ENCODE data around the gene UBE2O. TPM values are rescaled to one million over a fixed set of nuclear protein-coding genes. Genes with fewer than 3 reads are reported as not detected.

Gene UBE2O
- total RNA-seq (10 to 100 TPM; 42.5 to 43.7 TPM), polyA plus RNA-seq (10 to 100 TPM in 1 of 2 donors, 1 to 10 TPM in 1; 4.5 to 14.6 TPM)

GRCh38 chr17:76452660-76453430 is at the start of gene UBE2O:
UBE2O (minus strand) TSS chr17:76453152; CDS start chr17:76453141, 11 bp downstream.
- DNase-seq = peak; percentile 93 to 95 (median 94)
- Mint-ChIP-seq H3K36me3 (no peaks in the 10 kb centered on the region), H3K4me3 (peak within 1 kb of the TSS; percentile 83 to 92 (median 87)), H3K4me1 (peaks cover 17 to 44% (median 29%) of the 10 kb centered on the region in 4 donors), H3K27ac (peak within 1 kb of the TSS; percentile 77 to 99 (median 96)), H3K27me3 (no peaks in the 10 kb centered on the region), H3K9me3 (no peaks in the 10 kb centered on the region)
- no peaks in the 10 kb centered on the region for H3K36me3 ChIP-seq (ENCODE audit: insufficient read depth, low read length)
- intact Hi-C loops (cut with micrococcal nuclease) = loop anchor here (1.0 to 10.0 kb wide), 4 partner anchors 48 to 222 kb away; partner anchors contain the start of gene RHBDF2
- ChIA-PET POLR2A (ENCODE audit: partially characterized antibody) (interaction anchor here (0.6 to 2.9 kb wide), 11 partner anchors 9 to 283 kb away, joined by 3 to 14 read pairs (median 6); partner anchors contain the start of genes AANAT, PRPSAP1 and RHBDF2), CTCF (ENCODE audit: partially characterized antibody) (interaction anchor here (0.9 to 3.3 kb wide), 11 partner anchors 9 to 229 kb away, joined by 3 to 16 read pairs (median 4); partner anchors contain the start of genes AANAT and RHBDF2)
- peak within 1 kb of the TSS; percentile 72 for H3K27ac ChIP-seq (ENCODE audit: low read depth, low read length)
- no peaks in the 10 kb centered on the region for H3K27me3 ChIP-seq (ENCODE audit: insufficient read depth, low read length)
- no peaks in the 10 kb centered on the region for H3K9me3 ChIP-seq (ENCODE audit: control insufficient read depth in 1 of 2, low read length in 2 of 2)
- peak within 1 kb of the TSS; percentile 52 to 58 for H3K4me3 ChIP-seq (ENCODE audit: low read length in 2 of 2)
- peaks cover 20% of the 10 kb centered on the region for H3K4me1 ChIP-seq (ENCODE audit: insufficient read depth, low read length)

- H3K4me1 Mint-ChIP-seq = peaks cover 15 to 62% (median 41%) of the 10 kb centered on the region in 4 donors
- intact Hi-C loops (cut with micrococcal nuclease) = loop anchor here (1.0 kb wide), 3 partner anchors 13 to 49 kb away; partner anchors contain the start of gene UBE2O
- H3K4me3 ChIP-seq (ENCODE audit: low read length in 2 of 2) = peak overlapping the region in 1 of 2 donors; percentile 83
Observed at GRCh38 chr17:76501827-76502307, 48.9 kb upstream of the UBE2O start.

GRCh38 chr17:76501018-76501826 is 48.3 kb upstream of the UBE2O start, which contains the start of gene RHBDF2:
RHBDF2 (minus strand) TSS chr17:76501423; CDS start chr17:76481524, 19,899 bp downstream.
- Histone ChIP-seq H3K9me3 (ENCODE audit: control insufficient read depth in 1 of 2, low read length in 2 of 2) (no peaks in the 10 kb centered on the region), H3K4me1 (ENCODE audit: insufficient read depth, low read length) (peaks cover 41% of the 10 kb centered on the region), H3K4me3 (ENCODE audit: low read length in 2 of 2) (peak within 1 kb of the TSS; percentile 61 to 83), H3K36me3 (ENCODE audit: insufficient read depth, low read length) (no peaks in the 10 kb centered on the region), H3K27ac (ENCODE audit: low read depth, low read length) (peak within 1 kb of the TSS; percentile 69), H3K27me3 (ENCODE audit: insufficient read depth, low read length) (no peaks in the 10 kb centered on the region)
- peaks cover 0 to 1% of the 10 kb centered on the region in 2 donors for H3K36me3 Mint-ChIP-seq
- intact Hi-C loops (cut with micrococcal nuclease) = loop anchor here (1.0 kb wide), 3 partner anchors 14 to 48 kb away; partner anchors contain the start of gene UBE2O
- H3K27me3 Mint-ChIP-seq = no peaks in the 10 kb centered on the region
- ChIA-PET POLR2A (ENCODE audit: partially characterized antibody) (interaction anchor here (0.6 to 5.3 kb wide), 14 partner anchors 9 to 398 kb away, joined by 3 to 68 read pairs (median 5); partner anchors contain the start of genes AANAT, EXOC7, JMJD6 and METTL23), CTCF (ENCODE audit: partially characterized antibody) (interaction anchor here (0.8 to 12.4 kb wide), 12 partner anchors 8 to 123 kb away, joined by 3 to 161 read pairs (median 6); partner anchors contain the start of genes AANAT and UBE2O)
- peak within 1 kb of the TSS; percentile 85 to 100 (median 98) for H3K27ac Mint-ChIP-seq
- H3K4me3 Mint-ChIP-seq = peak within 1 kb of the TSS; percentile 86 to 91 (median 89)
- H3K4me1 Mint-ChIP-seq = peaks cover 15 to 56% (median 40%) of the 10 kb centered on the region in 4 donors
- H3K9me3 Mint-ChIP-seq = no peaks in the 10 kb centered on the region
- DNase-seq = peak; percentile 92 to 98 (median 95)

More at GRCh38 chr17:76501827-76502307, 48.9 kb upstream of the UBE2O start:
- Histone ChIP-seq H3K27ac (ENCODE audit: low read depth, low read length) (peak overlapping the region; percentile 69), H3K36me3 (ENCODE audit: insufficient read depth, low read length) (no peaks in the 10 kb centered on the region), H3K9me3 (ENCODE audit: control insufficient read depth in 1 of 2, low read length in 2 of 2) (no peaks in the 10 kb centered on the region), H3K27me3 (ENCODE audit: insufficient read depth, low read length) (no peaks in the 10 kb centered on the region), H3K4me1 (ENCODE audit: insufficient read depth, low read length) (peaks cover 47% of the 10 kb centered on the region)
- no peak for DNase-seq
- no peaks in the 10 kb centered on the region for H3K9me3 Mint-ChIP-seq
- H3K27ac Mint-ChIP-seq = peak overlapping the region; percentile 85 to 100 (median 98)
- H3K36me3 Mint-ChIP-seq = peaks cover 0 to 1% of the 10 kb centered on the region in 2 donors
- no peaks in the 10 kb centered on the region for H3K27me3 Mint-ChIP-seq
- ChIA-PET CTCF (ENCODE audit: partially characterized antibody) (interaction anchor here (0.8 to 12.4 kb wide), 15 partner anchors 8 to 200 kb away, joined by 3 to 161 read pairs (median 5); partner anchors contain the start of genes AANAT and UBE2O), POLR2A (ENCODE audit: partially characterized antibody) (interaction anchor here (0.6 to 5.3 kb wide), 15 partner anchors 10 to 398 kb away, joined by 3 to 68 read pairs (median 5); partner anchors contain the start of genes AANAT, EXOC7, JMJD6 and METTL23)
- peak overlapping the region; percentile 83 to 91 (median 86) for H3K4me3 Mint-ChIP-seq

- Histone ChIP-seq H3K9me3 (ENCODE audit: control insufficient read depth in 1 of 2, low read length in 2 of 2) (no peaks in the 10 kb centered on the region), H3K4me3 (ENCODE audit: low read length in 2 of 2) (peak overlapping the region; percentile 61 to 83), H3K27me3 (ENCODE audit: insufficient read depth, low read length) (no peaks in the 10 kb centered on the region), H3K36me3 (ENCODE audit: insufficient read depth, low read length) (no peaks in the 10 kb centered on the region), H3K4me1 (ENCODE audit: insufficient read depth, low read length) (peaks cover 38% of the 10 kb centered on the region), H3K27ac (ENCODE audit: low read depth, low read length) (peak overlapping the region; percentile 69)
- peaks cover 0 to 1% of the 10 kb centered on the region in 2 donors for H3K36me3 Mint-ChIP-seq
- no peaks in the 10 kb centered on the region for H3K9me3 Mint-ChIP-seq
- H3K27ac Mint-ChIP-seq = peak overlapping the region; percentile 71 to 94 (median 85)
- POLR2A ChIA-PET (ENCODE audit: partially characterized antibody) = interaction anchor here (1.5 to 5.3 kb wide), 5 partner anchors 8 to 226 kb away, joined by 5 to 68 read pairs (median 8); partner anchors contain the start of genes JMJD6, METTL23, PRPSAP1 and UBE2O
- H3K27me3 Mint-ChIP-seq = no peaks in the 10 kb centered on the region
- H3K4me1 Mint-ChIP-seq = peaks cover 15 to 56% (median 41%) of the 10 kb centered on the region in 4 donors
- no peak for DNase-seq
- intact Hi-C loops (cut with micrococcal nuclease) = loop anchor here (1.0 kb wide), 3 partner anchors 15 to 47 kb away; partner anchors contain the start of gene UBE2O
- CTCF ChIA-PET (ENCODE audit: partially characterized antibody) = interaction anchor here (9.4 to 12.4 kb wide), 2 partner anchors 34 to 90 kb away, joined by 91 to 161 read pairs; partner anchors contain the start of gene AANAT
- H3K4me3 Mint-ChIP-seq = peak overlapping the region; percentile 82 to 91 (median 88)
Observed at GRCh38 chr17:76500747-76501017, 47.7 kb upstream of the UBE2O start.

- Mint-ChIP-seq H3K4me3 (peak overlapping the region; percentile 82 to 91 (median 88)), H3K4me1 (peaks cover 15 to 61% (median 41%) of the 10 kb centered on the region in 4 donors), H3K27ac (peak overlapping the region; percentile 71 to 94 (median 85)), H3K36me3 (peaks cover 0 to 1% of the 10 kb centered on the region in 2 donors), H3K27me3 (no peaks in the 10 kb centered on the region), H3K9me3 (no peaks in the 10 kb centered on the region)
- Histone ChIP-seq H3K4me3 (ENCODE audit: low read length in 2 of 2) (peak overlapping the region; percentile 61 to 83), H3K36me3 (ENCODE audit: insufficient read depth, low read length) (no peaks in the 10 kb centered on the region), H3K27ac (ENCODE audit: low read depth, low read length) (peak overlapping the region; percentile 69), H3K4me1 (ENCODE audit: insufficient read depth, low read length) (peaks cover 40% of the 10 kb centered on the region), H3K27me3 (ENCODE audit: insufficient read depth, low read length) (no peaks in the 10 kb centered on the region), H3K9me3 (ENCODE audit: control insufficient read depth in 1 of 2, low read length in 2 of 2) (no peaks in the 10 kb centered on the region)
- ChIA-PET CTCF (ENCODE audit: partially characterized antibody) (interaction anchor here (0.8 to 12.4 kb wide), 4 partner anchors 10 to 89 kb away, joined by 3 to 161 read pairs (median 48); partner anchors contain the start of gene AANAT), POLR2A (ENCODE audit: partially characterized antibody) (interaction anchor here (1.0 to 5.3 kb wide), 7 partner anchors 8 to 172 kb away, joined by 3 to 68 read pairs (median 4); partner anchors contain the start of gene UBE2O)
- no peak for DNase-seq
- intact Hi-C loops (cut with micrococcal nuclease) = no loop called here
Observed at GRCh38 chr17:76500074-76500746, 47.3 kb upstream of the UBE2O start.

All from CD4-positive, alpha-beta memory T cell (primary cell).